HL-60/S4 treated with phorbol 12-myristate 13-acetate at 8.2 ng/mL for 4 days and 3 days (cell line): ENCODE results near the gene NEUROD4.

Source experiments
- in situ Hi-C: fragments of 300-500 bp; cut with MboI; formaldehyde crosslinking; loops from 2 replicates; pipeline ENCODE4 v1.15.0; 2022; ENCODE audit warnings: low sequenced_read_pairs

The NEUROD4 gene

DNA sequence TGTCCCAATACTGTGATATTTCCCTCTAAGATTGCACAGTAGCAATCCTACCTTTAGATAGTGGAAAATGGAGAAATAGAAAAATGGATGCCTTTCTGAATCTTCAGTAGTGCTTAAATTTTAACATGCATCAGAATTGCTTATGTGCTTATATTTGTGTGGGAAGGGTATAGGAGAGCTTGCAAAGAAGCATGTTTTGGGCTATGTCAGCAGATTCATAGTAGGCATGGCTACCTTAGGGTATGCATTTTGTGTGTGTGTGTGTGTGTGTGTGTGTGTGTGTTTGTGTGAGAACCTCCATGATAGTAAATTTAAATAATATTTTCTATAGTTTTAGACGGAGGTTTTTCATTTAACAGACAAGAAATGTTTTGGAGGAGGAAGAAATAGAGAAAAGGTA, 38.3 kb downstream of the NEUROD4 start:
- in situ Hi-C loops = no loop called here

GRCh38 chr12:55058776-55059175, 39.0 kb downstream of the NEUROD4 start:
- in situ Hi-C loops = no loop called here

GRCh38 chr12:55060470-55060869, 40.7 kb downstream of the NEUROD4 start:
- in situ Hi-C loops = no loop called here

DNA sequence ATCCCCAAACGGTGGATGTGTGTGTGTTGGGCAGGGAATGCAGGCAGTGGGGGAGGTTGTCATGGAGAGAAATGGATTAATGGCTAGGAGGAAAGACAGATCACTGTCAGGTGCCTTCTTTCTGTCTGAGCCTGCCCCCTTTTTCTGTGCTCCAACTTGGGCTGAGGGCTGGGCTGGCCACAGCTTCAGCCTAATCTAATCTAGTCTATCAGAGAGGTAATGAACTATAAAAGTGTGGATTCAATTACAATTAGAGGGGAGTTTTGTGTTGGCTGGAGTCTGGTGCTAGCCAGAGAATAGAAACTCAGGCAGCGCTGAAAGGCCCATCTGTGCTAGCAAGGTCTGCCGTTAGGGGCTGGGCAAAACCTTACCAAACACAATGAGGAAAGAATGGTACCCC, 41.2 kb downstream of the NEUROD4 start:
- in situ Hi-C loops = no loop called here

GRCh38 chr12:55063291-55063690, 43.5 kb downstream of the NEUROD4 start:
- in situ Hi-C loops = no loop called here

DNA sequence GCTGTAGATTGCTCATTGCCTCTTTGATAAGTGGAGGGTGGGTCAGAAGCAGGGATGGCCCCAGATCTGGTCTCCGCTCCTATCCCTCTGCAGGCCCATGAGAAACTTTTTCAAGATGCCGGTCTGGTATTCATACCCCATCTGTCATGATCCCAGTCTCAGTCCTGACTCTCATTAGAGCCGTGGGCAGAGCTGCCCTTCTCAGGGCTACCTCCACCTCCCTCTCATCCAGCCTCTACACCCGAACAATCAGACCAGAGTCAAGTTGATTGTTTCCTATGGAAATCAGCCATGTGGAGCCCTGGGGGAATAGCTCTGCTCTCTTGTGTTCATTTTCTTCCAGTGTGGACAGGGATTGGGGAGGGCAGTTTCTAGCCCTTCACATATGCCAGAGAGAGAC, 45.8 kb downstream of the NEUROD4 start:
- in situ Hi-C loops = no loop called here

DNA sequence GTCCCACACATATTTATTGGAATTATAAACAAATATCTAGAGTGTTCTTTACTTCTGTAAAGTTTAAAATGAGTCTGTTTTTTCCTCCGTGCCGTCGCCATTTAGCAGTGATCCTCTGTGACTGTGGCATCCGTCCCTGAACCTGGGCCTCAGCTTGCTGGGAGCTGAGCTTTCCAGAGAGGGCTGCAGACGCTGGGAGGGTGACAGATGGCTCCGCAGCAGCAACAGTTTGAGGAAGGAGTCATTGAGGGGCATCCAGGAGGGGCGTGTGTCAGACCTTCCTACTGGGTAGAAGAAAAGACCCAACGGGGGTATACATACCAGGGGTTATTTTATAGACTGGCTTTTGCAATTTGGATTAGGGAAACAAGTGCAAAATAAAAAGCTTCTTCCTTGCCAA, 47.9 kb downstream of the NEUROD4 start:
- in situ Hi-C loops = no loop called here

GRCh38 chr12:55068416-55069010, 48.7 kb downstream of the NEUROD4 start:
- in situ Hi-C loops = no loop called here

DNA sequence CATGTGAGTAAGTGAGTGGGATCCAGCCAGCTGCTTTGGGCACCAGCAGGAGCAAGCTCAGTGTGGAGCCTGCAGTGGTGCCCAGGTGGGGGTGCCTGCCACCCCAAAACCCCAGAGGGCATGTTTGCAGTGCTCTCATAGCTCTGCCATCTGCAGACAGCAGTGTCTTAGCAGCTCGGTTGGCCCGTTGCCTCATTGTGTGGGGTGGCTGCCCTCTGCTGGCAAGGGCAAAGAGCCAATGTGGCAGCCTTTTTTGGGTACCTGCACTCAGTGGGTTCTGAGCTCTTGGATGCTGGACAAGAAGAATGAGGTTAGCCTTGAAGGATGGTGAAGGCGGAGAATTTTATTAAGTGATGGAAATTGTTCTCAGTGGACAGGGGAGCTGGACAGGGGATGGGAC, 52.3 kb downstream of the NEUROD4 start:
- in situ Hi-C loops = loop anchor here (5.0 to 10.0 kb wide), 2 partner anchors 80 to 347 kb away; no protein-coding TSS in a partner anchor

DNA sequence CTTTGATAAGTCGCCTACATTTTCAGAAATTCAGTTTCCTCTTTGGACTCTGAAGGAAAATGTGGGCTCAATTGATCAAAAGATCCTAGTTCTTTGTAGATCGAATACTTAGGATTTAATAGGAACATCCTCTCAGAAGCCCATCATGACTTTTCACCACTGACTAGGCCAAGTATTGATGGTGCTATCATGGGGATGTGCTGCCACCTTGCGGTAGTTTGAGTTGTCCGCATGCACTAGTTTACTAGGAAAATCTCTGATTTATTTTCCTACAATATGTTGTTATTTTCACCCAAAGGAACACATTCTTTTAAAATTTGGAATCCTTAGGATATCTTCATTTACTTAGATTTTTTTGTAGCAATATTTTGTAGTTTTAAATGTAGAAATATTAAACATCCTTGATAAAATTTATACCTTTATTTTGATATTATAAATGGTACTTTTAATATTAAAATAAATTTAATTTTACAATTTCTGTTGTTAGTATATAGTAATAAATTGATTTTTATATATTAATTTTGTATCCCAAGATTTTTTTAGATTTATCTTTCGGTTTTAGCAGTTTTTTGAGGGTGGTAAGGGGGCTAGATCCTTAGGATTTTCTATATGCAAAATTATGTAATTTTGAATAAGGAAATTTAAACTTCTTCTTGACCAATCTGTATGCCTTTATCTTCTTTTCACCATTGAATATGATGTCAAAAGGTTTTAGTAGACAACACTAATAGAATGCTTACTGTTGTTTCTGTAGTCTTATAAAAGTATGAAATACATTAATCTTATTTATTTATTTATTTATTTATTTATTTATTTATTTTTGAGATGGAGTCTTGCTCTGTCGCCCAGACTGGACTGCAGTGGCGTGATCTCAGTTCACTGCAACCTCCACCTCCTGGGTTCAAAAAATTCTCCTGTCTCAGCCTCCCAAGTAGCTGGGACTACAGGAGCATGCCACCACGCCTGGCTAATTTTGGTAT, 53.6 kb downstream of the NEUROD4 start:
- in situ Hi-C loops = loop anchor here (5.0 to 10.0 kb wide), 2 partner anchors 81 to 349 kb away; no protein-coding TSS in a partner anchor

DNA sequence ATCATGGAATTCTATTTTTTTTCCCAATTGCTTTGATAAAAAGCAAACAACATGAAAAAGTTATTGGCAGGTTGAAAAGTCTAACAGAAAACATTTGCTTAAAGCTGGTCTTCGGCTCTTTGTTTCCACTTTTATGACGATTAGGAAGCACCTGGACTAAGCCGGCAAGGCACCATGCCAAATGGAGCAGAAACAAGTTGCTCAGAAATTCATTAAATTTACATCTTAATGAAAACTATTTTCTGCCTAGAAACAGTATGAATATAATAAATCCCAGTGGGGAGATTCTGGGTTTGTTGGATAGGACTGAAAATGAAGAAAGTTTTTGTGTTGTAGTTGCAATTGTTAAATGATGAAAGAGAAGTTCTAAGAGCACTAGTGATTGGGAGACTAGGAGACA, 55.0 kb downstream of the NEUROD4 start:
- in situ Hi-C loops = loop anchor here (5.0 to 10.0 kb wide), 2 partner anchors 83 to 350 kb away; no protein-coding TSS in a partner anchor
